Esophagus squamous epithelium (tissue), 4 donors: ENCODE results near the gene MYRFL.

Source experiments
- CTCF ChIP-seq, 6 experiments: fragments of 450-650 bp in 4 of 6; fragments of 200-600 bp in 2 of 6; sonication (generic) in 2 of 6; IDR thresholded peaks; one replicate each; pipeline ENCODE4 v1.5.1; 2016 to 2019; ENCODE audit warnings: antibody characterized with exemption in 6 of 6, mild to moderate bottlenecking in 4 of 6, moderate library complexity in 4 of 6
- POLR2A ChIP-seq, 4 donors: fragments of 450-650 bp; IDR thresholded peaks; one replicate each; pipeline ENCODE4 v1.6.1; 2017; ENCODE audit warnings: antibody characterized with exemption in 4 of 4, mild to moderate bottlenecking in 4 of 4, moderate library complexity in 3 of 4

DNA sequence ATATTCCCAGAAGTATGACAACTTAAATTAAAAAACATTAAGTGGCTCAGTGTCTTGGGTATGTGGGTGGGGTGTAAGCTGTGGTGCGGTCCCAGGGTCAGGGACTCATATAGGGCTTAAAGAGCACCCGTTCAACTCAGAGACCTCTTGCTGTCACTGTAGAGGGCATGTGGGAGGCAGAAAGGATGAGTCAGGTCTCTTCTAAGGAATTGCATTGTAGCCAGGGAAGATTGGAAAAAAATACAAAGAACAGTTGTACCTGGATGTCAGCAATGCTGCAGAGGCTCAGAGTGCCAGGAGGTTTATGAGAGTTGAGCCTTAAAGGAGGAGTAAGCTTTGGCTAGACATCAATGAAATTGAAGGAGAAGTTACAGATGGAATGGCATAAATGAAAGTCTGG is 104.1 kb downstream of the MYRFL start:
- TF ChIP-seq CTCF (IDR thresholded peaks at IDR 0.05) (no peak), POLR2A (IDR thresholded peaks at IDR 0.05) (no peak)
